Keratinocyte (primary cell): ENCODE data around the gene ABCC8. TPM values are rescaled to one million over a fixed set of nuclear protein-coding genes. Genes with fewer than 3 reads are reported as not detected.
A peak's percentile ranks its signal among the peaks of the same experiment; 100 is the strongest.

Source experiments
- DNase-seq: peaks from one replicate; pipeline ENCODE4 v3.0.0-alpha.2; 2011; ENCODE audit warnings: low read depth, missing footprints, low spot score
- FAIRE-seq: peaks from 2 replicates; lab custom pipeline; 2011; peaks lifted over from hg19 to GRCh38; lab: Jason Lieb, UNC
- H2AFZ ChIP-seq: 2 replicates; pipeline ENCODE4 v1.6.0; 2012; ENCODE audit warnings: low read length, control low read depth, inconsistent platforms; ENCODE audit not compliant: control insufficient read depth
- H3K27ac ChIP-seq: 2 replicates; pipeline ENCODE4 v1.5.1; 2011; ENCODE audit warnings: low read length; ENCODE audit not compliant: control insufficient read depth, insufficient read depth
- H3K27me3 ChIP-seq: 3 replicates; pipeline ENCODE4 v1.6.0; 2011; ENCODE audit warnings: low read length; ENCODE audit not compliant: control insufficient read depth, insufficient read depth; ENCODE audit errors: extremely low read depth
- H3K36me3 ChIP-seq, 2 experiments: 2 replicates in 1 of 2; 3 replicates in 1 of 2; pipeline ENCODE4 v1.5.1; 2011; ENCODE audit warnings: low read length in 2 of 2, mild to moderate bottlenecking in 1 of 2; ENCODE audit not compliant: control insufficient read depth in 2 of 2, insufficient read depth in 2 of 2; ENCODE audit errors: extremely low read depth in 1 of 2
- H3K4me1 ChIP-seq: 3 replicates; pipeline ENCODE4 v1.5.1; 2011; ENCODE audit warnings: low read length; ENCODE audit not compliant: control insufficient read depth, insufficient read depth; ENCODE audit errors: extremely low read depth
- H3K4me2 ChIP-seq: 3 replicates; pipeline ENCODE4 v1.6.0; 2011; ENCODE audit warnings: low read depth, low read length; ENCODE audit not compliant: control insufficient read depth, insufficient read depth; ENCODE audit errors: extremely low read depth
- H3K4me3 ChIP-seq, 3 experiments: fragments of 200-600 bp in 1 of 3; sonication (generic) in 1 of 3; 2 replicates in 2 of 3; 3 replicates in 1 of 3; pipeline ENCODE4 v1.5.1; 2011 to 2016; ENCODE audit warnings: low read length in 3 of 3, mild to moderate bottlenecking in 3 of 3, control low read depth in 2 of 3, inconsistent platforms in 1 of 3, low read depth in 1 of 3, mixed read lengths in 1 of 3, mixed run types in 1 of 3, moderate library complexity in 1 of 3; ENCODE audit not compliant: control insufficient read depth in 2 of 3, insufficient read depth in 2 of 3; ENCODE audit errors: extremely low read depth in 1 of 3
- H3K79me2 ChIP-seq: 2 replicates; pipeline ENCODE4 v1.6.0; 2012; ENCODE audit warnings: low read length; ENCODE audit not compliant: control insufficient read depth, insufficient read depth
- H3K9ac ChIP-seq: 3 replicates; pipeline ENCODE4 v1.6.0; 2011; ENCODE audit warnings: low read length; ENCODE audit not compliant: control insufficient read depth, insufficient read depth; ENCODE audit errors: extremely low read depth
- H3K9me1 ChIP-seq: 3 replicates; pipeline ENCODE4 v1.6.0; 2011; ENCODE audit warnings: low read length; ENCODE audit not compliant: control insufficient read depth, insufficient read depth; ENCODE audit errors: extremely low read depth
- H3K9me3 ChIP-seq: 2 replicates; pipeline ENCODE4 v1.5.1; 2012; ENCODE audit warnings: low read depth, low read length; ENCODE audit not compliant: control insufficient read depth
- H4K20me1 ChIP-seq: 3 replicates; pipeline ENCODE4 v1.6.0; 2011; ENCODE audit warnings: low read length; ENCODE audit not compliant: control insufficient read depth, insufficient read depth; ENCODE audit errors: extremely low read depth
- CTCF ChIP-seq, 3 experiments: IDR thresholded peaks in 1 of 3; conservative IDR thresholded peaks in 1 of 3; optimal IDR thresholded peaks in 1 of 3; 2 replicates in 2 of 3; 3 replicates in 1 of 3; pipeline versions ENCODE3 to v1.5.1; 2011; ENCODE audit warnings: low read length in 3 of 3, mild to moderate bottlenecking in 3 of 3, moderate library complexity in 2 of 3, control low read depth in 1 of 3, inconsistent platforms in 1 of 3; ENCODE audit not compliant: insufficient read depth in 2 of 3; ENCODE audit errors: extremely low read depth in 1 of 3
- EZH2 ChIP-seq: IDR thresholded peaks from one replicate; pipeline ENCODE4 v1.6.1; 2012; ENCODE audit warnings: inconsistent platforms, mild to moderate bottlenecking, low read length, moderate library complexity
- dilution Hi-C: fragments of 300-500 bp; cut with MboI; formaldehyde crosslinking; loops from one replicate; pipeline ENCODE4 v1.7.0; 2020; ENCODE audit warnings: low sequenced_read_pairs; ENCODE audit not compliant: extremely low pct_ligation_motif_present
- polyA plus RNA-seq, 5 experiments: library from polyadenylated mRNA; depleted of rRNA in 3 of 5; stranded (reverse) in 3 of 5; stranded (forward) in 1 of 5; unstranded in 1 of 5; fragments of >200 nt; gene quantifications; 1 replicate in 1 of 5; 2 replicates in 3 of 5; 3 replicates in 1 of 5; pipeline versions ENCODE4 v1.2.1 to v1.2.3, GENCODE V29; 2011 to 2012; ENCODE audit warnings: missing spikeins in 2 of 5, low read depth in 1 of 5, low replicate concordance in 1 of 5

Gene ABCC8
- polyA plus RNA-seq, 1 donor (not counting 4 experiments of a cell fraction or from before 2014, with no cell fraction given): not detected

GRCh38 chr11:17368551-17368950, 108.1 kb downstream of the ABCC8 start:
- DNase-seq (no peak), FAIRE-seq (no peak)
- H2AFZ ChIP-seq: no peak overlapping the region
- peaks cover 34% of the 10 kb centered on the region for H3K9me3 ChIP-seq
- no peak overlapping the region for H3K4me3 ChIP-seq
- no peak overlapping the region for H3K9ac ChIP-seq
- H3K27me3 ChIP-seq: no peaks in the 10 kb centered on the region
- no peaks in the 10 kb centered on the region for H4K20me1 ChIP-seq
- H3K9me1 ChIP-seq: no peaks in the 10 kb centered on the region
- no peak for TF ChIP-seq CTCF (optimal IDR thresholded peaks at IDR 0.05 in 1 of 3, IDR thresholded peaks at IDR 0.05 in 1 of 3, conservative IDR thresholded peaks at IDR 0.05 in 1 of 3; ENCODE audit: extremely low read depth in 1 of 3, insufficient read depth in 2 of 3, low read length in 3 of 3)
- dilution Hi-C loops: no loop called here
- no peaks in the 10 kb centered on the region for H3K4me1 ChIP-seq
- H3K27ac ChIP-seq: no peak overlapping the region
- no peaks in the 10 kb centered on the region for H3K79me2 ChIP-seq
- peaks cover 16 to 40% of the 10 kb centered on the region in 2 experiments for H3K36me3 ChIP-seq
- no peak overlapping the region for H3K4me2 ChIP-seq

GRCh38 chr11:17366495-17366894, 110.2 kb downstream of the ABCC8 start:
- FAIRE-seq (peak; percentile 32), DNase-seq (no peak)
- Histone ChIP-seq H3K9ac (no peak overlapping the region), H4K20me1 (no peaks in the 10 kb centered on the region), H3K4me3 (no peak overlapping the region), H3K4me1 (no peaks in the 10 kb centered on the region), H3K36me3 (peaks cover 7 to 28% of the 10 kb centered on the region in 2 experiments), H3K9me3 (peaks cover 23% of the 10 kb centered on the region), H3K27ac (no peak overlapping the region), H3K79me2 (no peaks in the 10 kb centered on the region), H3K27me3 (no peaks in the 10 kb centered on the region), H2AFZ (no peak overlapping the region), H3K4me2 (no peak overlapping the region), H3K9me1 (no peaks in the 10 kb centered on the region)
- no peak for TF ChIP-seq EZH2
- no peak for TF ChIP-seq CTCF (optimal IDR thresholded peaks at IDR 0.05 in 1 of 3, IDR thresholded peaks at IDR 0.05 in 1 of 3, conservative IDR thresholded peaks at IDR 0.05 in 1 of 3; ENCODE audit: extremely low read depth in 1 of 3, insufficient read depth in 2 of 3, low read length in 3 of 3)
- dilution Hi-C loops: no loop called here
